Esophagus muscularis mucosa (tissue), 4 donors: Measurements from ENCODE around the gene ATP10D. TPM values are rescaled to one million over a fixed set of nuclear protein-coding genes. Genes with fewer than 3 reads are reported as not detected.
"Not testable (repeated sequence)": the region's sequence is repeated elsewhere in the genome, so short reads cannot be mapped to it uniquely, and the experiment has no call there.

ENCODE experiments used
- DNase-seq: peaks from one replicate; pipeline ENCODE4 v3.0.0-alpha.2; 2017; ENCODE audit errors: extremely low spot score
- H3K27ac ChIP-seq, 4 donors: fragments of 200-600 bp; sonication (generic); replicated peaks in 1 of 4; 1 replicate in 3 of 4; 2 replicates in 1 of 4; pipeline ENCODE4 v1.5.1; 2016 to 2019; ENCODE audit warnings: mild to moderate bottlenecking in 1 of 4
- H3K27me3 ChIP-seq, 4 donors: fragments of 200-600 bp; sonication (generic); one replicate each; pipeline versions ENCODE4 v1.5.1 to v1.6.0; 2016 to 2019
- H3K36me3 ChIP-seq, 4 donors: fragments of 200-600 bp; sonication (generic); one replicate each; pipeline ENCODE4 v1.5.1; 2016 to 2019
- H3K4me1 ChIP-seq, 4 donors: fragments of 200-600 bp; sonication (generic); one replicate each; pipeline ENCODE4 v1.5.1; 2016 to 2019
- H3K4me3 ChIP-seq, 4 donors: fragments of 200-600 bp; sonication (generic); 1 replicate in 2 of 4; 2 replicates in 2 of 4; pipeline ENCODE4 v1.5.1; 2016 to 2019; ENCODE audit warnings: mild to moderate bottlenecking in 4 of 4, moderate library complexity in 1 of 4
- H3K9me3 ChIP-seq, 4 donors: fragments of 200-600 bp; sonication (generic); 1 replicate in 3 of 4; 2 replicates in 1 of 4; pipeline ENCODE4 v1.5.1; 2016 to 2019
- CTCF ChIP-seq, 3 experiments: fragments of 200-600 bp in 2 of 3; fragments of 450-650 bp in 1 of 3; sonication (generic) in 2 of 3; IDR thresholded peaks; one replicate each; pipeline ENCODE4 v1.5.1; 2017 to 2019; ENCODE audit warnings: antibody characterized with exemption in 3 of 3, mild to moderate bottlenecking in 2 of 3, moderate library complexity in 1 of 3
- EP300 ChIP-seq: sonication (generic); formaldehyde crosslinking; IDR thresholded peaks from one replicate; pipeline ENCODE4 v1.6.1; 2017; ENCODE audit warnings: antibody characterized with exemption
- POLR2A ChIP-seq: fragments of 450-650 bp; IDR thresholded peaks from one replicate; pipeline ENCODE4 v1.6.1; 2017; ENCODE audit warnings: antibody characterized with exemption, moderate library complexity, mild to moderate bottlenecking, low read depth
- POLR2AphosphoS5 ChIP-seq, 2 donors: sonication (generic); formaldehyde crosslinking; IDR thresholded peaks; one replicate each; pipeline ENCODE4 v1.6.1; 2017; ENCODE audit warnings: antibody characterized with exemption in 2 of 2
- WGBS: methylation state at CpG from one replicate; pipeline ENCODE4 v1.1.5; 2018; 5-methylcytosine and 5-hydroxymethylcytosine counted together
- intact Hi-C: fragments of 100-400 bp; cut with DNase I; formaldehyde crosslinking; loops from one replicate; pipeline ENCODE4 v1.15.1; 2023
- total RNA-seq, 4 donors: library from RNA; depleted of rRNA; stranded (reverse); fragments of >200 nt; gene quantifications; one replicate each; pipeline versions ENCODE4 v1.1.0 to v1.2.1, GENCODE V29; 2016

ATP10D gene
- total RNA-seq, 4 donors from 2014 or later = 16.8 to 24.4 (median 19.8) TPM

GRCh38 chr4:47483745-47484144 is 1.3 kb upstream of the ATP10D start:
- intact Hi-C loops = no loop called here
- no peak for DNase-seq
- WGBS = 84% methylated on average over 3 of the region's 3 CpGs
- no peak overlapping the region for H3K4me3 ChIP-seq
- no peaks in the 10 kb centered on the region for H3K36me3 ChIP-seq
- no peaks in the 10 kb centered on the region for H3K27me3 ChIP-seq
- peaks cover 0 to 22% (median 16%) of the 10 kb centered on the region in 4 donors for H3K4me1 ChIP-seq
- TF ChIP-seq CTCF (IDR thresholded peaks at IDR 0.05) (no peak), POLR2AphosphoS5 (IDR thresholded peaks at IDR 0.05) (no peak), POLR2A (no peak), EP300 (no peak)
- no peaks in the 10 kb centered on the region for H3K9me3 ChIP-seq
- peak overlapping the region; percentile 85 to 94 (median 90) for H3K27ac ChIP-seq

GRCh38 chr4:47484168-47484567 is 907 bp upstream of the ATP10D start:
- Histone ChIP-seq H3K9me3 (no peaks in the 10 kb centered on the region), H3K27ac (peak overlapping the region; percentile 85 to 94 (median 90)), H3K36me3 (no peaks in the 10 kb centered on the region), H3K4me1 (peaks cover 0 to 22% (median 16%) of the 10 kb centered on the region in 4 donors), H3K4me3 (no peak overlapping the region), H3K27me3 (no peaks in the 10 kb centered on the region)
- intact Hi-C loops = no loop called here
- 64% methylated on average over 2 of the region's 3 CpGs for WGBS
- no peak for TF ChIP-seq EP300
- no peak for DNase-seq

GRCh38 chr4:47485768-47486167 is 693 bp downstream of the ATP10D start:
- H3K27me3 ChIP-seq = no peaks in the 10 kb centered on the region
- no peaks in the 10 kb centered on the region for H3K9me3 ChIP-seq
- peaks cover 0 to 29% (median 22%) of the 10 kb centered on the region in 4 donors for H3K4me1 ChIP-seq
- H3K36me3 ChIP-seq = no peaks in the 10 kb centered on the region
- peak overlapping the region; percentile 61 to 79 (median 64) for H3K4me3 ChIP-seq
- intact Hi-C loops = loop anchor here (5.0 kb wide), 2 partner anchors 42 to 77 kb away; no protein-coding TSS in a partner anchor
- H3K27ac ChIP-seq = peak overlapping the region; percentile 85 to 94 (median 90)
- WGBS = under 1% methylated on average over 14 of the region's 14 CpGs
- TF ChIP-seq EP300 = no peak
- TF ChIP-seq POLR2A = no peak
- no peak for TF ChIP-seq CTCF (IDR thresholded peaks at IDR 0.05)
- TF ChIP-seq POLR2AphosphoS5 (IDR thresholded peaks at IDR 0.05) = no peak
- no peak for DNase-seq

GRCh38 chr4:47486231-47486673 is 1.2 kb downstream of the ATP10D start:
- H3K4me3 ChIP-seq = peak overlapping the region; percentile 61 to 79 (median 64)
- H3K27ac ChIP-seq = peak overlapping the region; percentile 85 to 94 (median 90)
- WGBS = 35% methylated on average over 5 of the region's 5 CpGs
- no peak for DNase-seq
- TF ChIP-seq POLR2AphosphoS5 (IDR thresholded peaks at IDR 0.05) (no peak), POLR2A (no peak), CTCF (IDR thresholded peaks at IDR 0.05) (no peak), EP300 (no peak)
- intact Hi-C loops = loop anchor here (5.0 kb wide), 2 partner anchors 41 to 76 kb away; no protein-coding TSS in a partner anchor
- H3K27me3 ChIP-seq = no peaks in the 10 kb centered on the region
- H3K36me3 ChIP-seq = no peaks in the 10 kb centered on the region
- no peaks in the 10 kb centered on the region for H3K9me3 ChIP-seq
- peaks cover 0 to 32% (median 23%) of the 10 kb centered on the region in 4 donors for H3K4me1 ChIP-seq

- DNase-seq, H3K9me3 ChIP-seq, H3K36me3 ChIP-seq, H3K27me3 ChIP-seq: not testable (repeated sequence)
- H3K4me3 ChIP-seq = peak overlapping the region; percentile 61 to 79 (median 64)
- H3K4me1 ChIP-seq = peaks cover 0 to 32% (median 23%) of the 10 kb centered on the region in 4 donors
- intact Hi-C loops = loop anchor here (5.0 kb wide), 2 partner anchors 41 to 76 kb away; no protein-coding TSS in a partner anchor
- 93% methylated on average over 9 of the region's 9 CpGs for WGBS
- H3K27ac ChIP-seq = peak overlapping the region in 3 of 4 donors; percentile 90 to 94 (median 91)
Measured at GRCh38 chr4:47486727-47487126, 1.7 kb downstream of the ATP10D start.

GRCh38 chr4:47488706-47489105 is 3.6 kb downstream of the ATP10D start:
- intact Hi-C loops = loop anchor here (5.0 kb wide), 2 partner anchors 39 to 74 kb away; no protein-coding TSS in a partner anchor
- 66% methylated on average over 3 of the region's 3 CpGs for WGBS
- Histone ChIP-seq H3K9me3 (no peaks in the 10 kb centered on the region), H3K4me1 (peaks cover 0 to 44% (median 32%) of the 10 kb centered on the region in 4 donors), H3K27ac (no peak overlapping the region), H3K36me3 (no peaks in the 10 kb centered on the region), H3K27me3 (no peaks in the 10 kb centered on the region), H3K4me3 (no peak overlapping the region)
- TF ChIP-seq POLR2AphosphoS5 (IDR thresholded peaks at IDR 0.05) (no peak), CTCF (IDR thresholded peaks at IDR 0.05) (no peak)
- no peak for DNase-seq
